Activated naive CD4-positive, alpha-beta T cell (primary cell): ENCODE data around the gene MAP4K2.
"Not testable (repeated sequence)": the region's sequence is repeated elsewhere in the genome, so short reads cannot be mapped to it uniquely, and the experiment has no call there.

Experiments used
- DNase-seq, 4 experiments: peaks; one replicate each; lab custom pipeline; 2025; lab: John Stamatoyannopoulos, UW

Gene MAP4K2

DNA sequence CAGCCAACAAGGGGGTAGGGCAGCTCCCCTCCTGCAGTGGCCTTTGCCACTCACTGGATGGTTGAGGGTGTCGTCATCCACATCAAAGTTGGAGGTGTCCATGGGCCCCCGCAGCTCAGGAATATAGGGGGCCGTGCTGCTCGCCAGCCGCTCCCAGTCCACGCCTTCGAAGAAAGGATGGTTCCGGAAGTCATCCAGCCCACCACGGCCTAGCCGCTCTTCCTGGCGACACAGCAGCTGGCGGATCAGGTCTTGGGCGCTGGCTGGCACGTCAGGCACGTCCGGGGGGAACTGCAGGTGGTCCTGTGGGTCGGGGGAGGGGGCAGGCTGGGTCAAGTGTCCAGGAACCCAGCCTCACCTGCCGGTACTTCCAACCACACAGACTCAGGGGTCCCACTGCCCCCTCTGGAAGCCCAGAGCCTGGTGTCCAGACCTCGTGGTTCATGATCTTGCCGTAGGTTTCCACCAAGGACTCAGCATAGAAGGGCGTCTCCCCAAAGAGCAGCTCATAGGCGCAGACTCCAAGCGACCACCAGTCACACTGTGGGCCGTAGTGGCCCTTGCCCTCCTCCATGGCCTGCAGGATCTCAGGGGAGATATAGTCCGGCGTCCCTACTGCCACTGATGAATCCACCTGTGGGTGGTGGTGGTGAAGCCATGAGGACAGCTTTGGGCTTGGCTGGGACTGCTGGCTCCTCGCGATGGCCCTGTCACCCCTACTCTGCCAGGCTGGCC, 35.8 kb upstream of the MAP4K2 start:
- DNase-seq, result no peak

DNA sequence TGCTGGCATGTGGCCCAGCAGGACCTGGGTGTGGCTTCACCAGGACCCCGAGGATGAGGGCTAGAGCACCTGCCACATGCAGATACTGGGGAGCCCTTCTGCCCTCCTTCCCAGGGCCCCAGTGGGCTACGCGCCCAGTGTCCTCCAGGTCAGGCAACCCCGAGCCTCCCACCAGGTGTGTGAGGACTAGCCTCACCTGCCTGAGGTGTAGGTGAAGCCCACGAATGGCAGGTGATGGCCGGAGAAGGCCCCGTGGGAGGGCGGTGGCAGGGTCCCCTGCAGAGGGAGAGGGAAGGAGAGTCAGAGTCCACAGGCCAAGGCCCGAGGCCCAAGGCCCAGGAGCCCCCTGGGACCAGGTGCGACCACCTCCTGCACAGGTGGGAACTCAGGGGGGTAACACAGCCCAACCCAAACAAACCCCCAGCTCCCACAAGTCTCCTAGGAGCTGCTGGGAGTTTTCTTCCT, 34.9 kb upstream of the MAP4K2 start:
- no peak for DNase-seq

GRCh38 chr11:64836448-64837072, 33.5 kb upstream of the MAP4K2 start:
- no peak for DNase-seq

DNA sequence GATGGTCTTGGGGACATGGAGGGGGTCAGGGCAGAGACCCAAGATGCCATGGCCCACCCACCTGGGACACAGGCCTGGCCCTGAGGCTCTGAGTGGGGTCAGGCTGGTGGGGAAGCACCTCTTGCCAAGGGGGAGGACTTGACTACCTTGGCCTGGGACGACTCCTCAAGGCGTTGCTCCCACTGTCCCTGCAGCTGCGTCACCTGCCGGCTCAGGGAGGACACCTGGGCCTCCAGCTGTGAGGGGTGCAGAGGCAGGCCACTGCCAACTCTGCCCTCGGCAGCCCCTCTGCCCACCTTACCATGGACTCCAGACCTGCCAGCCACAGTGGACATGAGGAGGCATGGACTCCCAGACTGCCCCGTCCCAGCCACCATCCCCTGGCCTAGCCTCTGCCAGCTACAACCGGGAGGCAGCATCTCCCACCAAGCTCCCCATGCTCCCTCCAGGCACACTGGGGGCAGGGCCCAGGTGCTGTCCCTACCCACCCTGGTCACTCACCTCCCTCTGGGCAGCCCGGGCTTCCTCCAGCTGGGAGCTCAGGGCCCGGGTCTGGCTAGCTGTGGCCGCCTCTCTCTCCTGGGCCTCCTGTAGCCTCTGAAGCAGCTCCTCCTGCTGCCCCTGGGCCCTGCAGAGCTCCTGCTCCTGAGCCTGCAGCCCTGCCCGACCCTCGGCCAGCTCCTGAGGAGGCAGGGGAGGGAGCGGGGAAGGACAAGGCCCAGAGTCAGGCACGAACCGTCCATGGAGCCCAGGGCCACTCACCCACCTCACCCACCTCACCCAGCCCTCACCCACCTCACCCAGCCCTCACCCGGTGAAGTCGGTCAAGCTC, 32.8 kb upstream of the MAP4K2 start:
- no peak for DNase-seq

DNA sequence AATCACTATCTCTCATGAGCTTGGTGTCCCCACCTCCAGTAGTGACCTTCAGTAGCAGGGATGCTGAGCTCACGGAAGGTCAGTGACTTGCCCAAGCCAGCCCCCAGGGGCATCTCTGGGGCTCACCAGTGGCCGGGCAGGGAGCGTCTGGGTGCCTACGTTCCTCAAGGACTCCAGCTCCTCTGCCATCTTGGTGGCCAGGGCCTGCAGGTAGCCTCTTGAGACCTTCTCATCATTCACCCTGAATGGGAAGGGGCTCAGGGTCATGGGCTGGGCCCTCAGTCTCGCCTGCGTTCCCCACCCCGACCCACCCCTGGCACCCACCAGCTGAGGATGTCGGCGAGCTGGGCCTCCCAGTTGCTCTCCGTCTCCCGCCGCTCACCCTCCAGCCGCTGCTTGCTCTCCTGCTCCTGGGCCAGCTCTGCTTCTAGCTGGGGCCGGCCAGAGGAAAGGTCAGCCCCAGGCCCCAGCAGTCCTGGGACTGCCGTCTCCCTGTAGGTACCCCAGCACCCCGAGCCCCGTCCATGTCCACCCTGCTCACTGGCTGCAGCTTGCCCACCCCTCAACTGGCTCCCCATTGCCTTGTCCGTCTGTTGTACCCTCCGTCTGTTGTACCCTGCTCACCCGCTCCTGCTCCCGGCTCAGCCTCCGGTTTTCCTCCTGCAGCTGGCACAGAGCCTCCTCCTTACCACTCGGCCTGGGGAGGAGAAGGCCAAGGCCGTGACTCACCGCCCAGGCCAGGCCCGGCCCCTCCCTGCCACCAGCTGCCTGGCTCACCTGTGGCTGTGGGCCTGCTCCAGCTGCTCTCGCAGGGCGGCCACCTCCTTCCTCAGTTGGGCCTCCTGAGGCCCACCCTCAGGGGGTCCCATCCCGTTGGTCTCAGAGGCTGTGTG, 32.0 kb upstream of the MAP4K2 start:
- DNase-seq, result no peak

GRCh38 chr11:64834031-64834722, 31.2 kb upstream of the MAP4K2 start:
- no peak for DNase-seq

DNA sequence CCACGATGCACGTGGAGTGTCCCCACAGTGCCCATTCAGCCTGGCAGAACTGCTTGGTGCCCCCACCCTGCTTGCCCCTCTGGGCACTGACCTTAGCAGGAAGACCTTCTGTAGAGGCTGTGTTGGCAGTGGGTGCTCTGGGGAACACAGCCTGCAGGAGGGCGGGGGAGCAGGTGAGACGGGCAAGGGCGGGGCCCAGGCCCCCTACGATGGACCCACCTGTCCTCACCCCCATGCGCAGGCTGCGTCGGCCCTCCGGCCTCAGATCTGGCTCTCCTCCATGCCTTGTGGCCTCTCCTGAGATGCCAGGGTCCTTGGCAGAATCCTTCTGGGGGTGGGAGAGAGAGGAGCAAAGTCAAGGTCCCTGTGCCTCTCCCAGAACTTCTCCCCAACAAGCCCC, 30.5 kb upstream of the MAP4K2 start:
- DNase-seq, result no peak

GRCh38 chr11:64833198-64833502, 30.1 kb upstream of the MAP4K2 start:
- no peak for DNase-seq

DNA sequence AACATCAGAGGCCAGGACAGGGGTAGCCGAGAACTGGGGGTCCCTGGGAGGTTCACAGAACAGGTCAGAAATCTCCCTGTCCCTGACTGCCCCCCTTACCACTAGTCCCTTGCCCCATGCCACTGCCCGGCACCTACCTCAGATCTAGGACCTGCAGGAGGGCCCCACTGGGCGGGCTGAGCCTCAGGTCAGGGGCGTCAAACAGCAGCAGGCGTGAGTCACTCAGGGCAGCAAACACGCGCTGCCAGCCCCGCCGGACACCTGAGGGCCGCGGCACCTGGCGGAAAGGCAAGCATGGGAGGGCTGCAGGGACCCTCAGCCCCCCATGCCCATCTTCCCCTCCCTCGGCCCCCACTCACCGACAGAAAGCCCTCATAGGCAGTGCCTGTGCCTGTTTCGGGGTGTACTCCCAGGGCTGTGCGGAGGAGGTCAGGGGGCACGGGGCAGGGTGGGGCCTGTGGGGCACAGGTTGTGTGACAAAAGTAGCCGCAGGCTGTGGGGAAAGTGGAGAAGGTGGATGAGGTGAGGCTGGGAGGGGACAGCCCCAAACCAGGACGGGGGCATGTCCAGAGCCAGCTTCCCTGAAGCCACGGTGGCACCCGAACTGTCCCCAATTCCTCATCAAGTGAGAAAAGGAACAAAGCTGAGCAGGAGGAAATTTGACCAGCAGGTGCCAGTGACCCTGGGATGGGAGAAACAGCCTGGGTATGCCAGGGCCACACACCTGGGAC, 29.6 kb upstream of the MAP4K2 start:
- DNase-seq, result no peak

GRCh38 chr11:64831411-64831891, 28.4 kb upstream of the MAP4K2 start:
- no peak for DNase-seq

DNA sequence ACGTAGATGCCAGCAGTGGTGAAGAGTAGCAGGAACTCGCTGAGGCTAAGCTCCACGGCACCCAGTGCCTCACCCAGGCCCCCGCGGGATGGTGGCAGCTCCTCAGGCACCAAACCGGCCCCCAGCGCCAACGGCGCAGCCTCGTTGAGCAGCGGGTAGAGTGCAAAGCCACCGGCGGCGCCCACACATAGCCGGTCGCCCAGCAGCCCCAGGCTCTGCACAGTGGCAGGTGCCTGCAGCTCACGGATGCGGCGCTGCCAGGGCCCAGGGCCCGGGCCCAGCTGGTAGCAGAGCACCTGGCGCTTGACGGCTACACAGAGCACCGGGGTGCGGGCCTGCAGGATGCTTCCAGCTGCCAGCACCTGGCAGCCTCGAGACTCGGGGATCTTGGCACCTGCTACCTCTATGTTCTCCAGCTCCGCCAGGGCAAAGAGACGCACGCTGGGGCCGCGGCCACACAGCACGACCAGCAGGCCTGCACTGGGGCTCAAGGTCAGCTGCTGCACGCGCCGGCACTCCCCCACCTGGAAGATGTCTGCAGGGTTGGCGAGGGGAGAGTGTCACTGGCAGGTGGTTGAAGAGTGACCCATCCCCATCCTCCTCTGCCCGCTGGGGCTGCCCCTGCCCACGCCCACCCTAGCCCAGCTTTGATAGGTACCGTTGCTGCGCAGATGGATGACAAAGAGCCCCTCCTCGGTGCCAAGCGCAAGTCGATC, 26.7 kb upstream of the MAP4K2 start:
- no peak for DNase-seq

DNA sequence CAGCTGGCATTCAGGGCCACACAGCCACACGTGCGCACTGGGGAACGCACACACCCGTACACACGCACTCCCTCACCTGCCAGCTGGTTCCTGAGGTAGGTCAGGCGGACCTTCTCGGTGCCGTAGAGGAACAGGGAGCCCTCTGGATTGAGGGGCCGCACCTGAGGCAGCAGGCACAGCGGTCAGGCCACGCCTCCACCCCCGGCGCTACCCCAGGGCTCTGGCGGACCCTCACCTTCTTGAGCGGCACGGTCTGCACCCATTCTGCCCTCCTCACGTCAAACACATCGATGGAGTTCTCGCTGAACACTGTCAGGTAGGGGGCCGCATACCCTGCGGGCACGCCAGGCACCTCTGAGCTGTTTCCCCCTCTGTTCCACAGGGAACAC, 24.4 kb upstream of the MAP4K2 start:
- no peak for DNase-seq

DNA sequence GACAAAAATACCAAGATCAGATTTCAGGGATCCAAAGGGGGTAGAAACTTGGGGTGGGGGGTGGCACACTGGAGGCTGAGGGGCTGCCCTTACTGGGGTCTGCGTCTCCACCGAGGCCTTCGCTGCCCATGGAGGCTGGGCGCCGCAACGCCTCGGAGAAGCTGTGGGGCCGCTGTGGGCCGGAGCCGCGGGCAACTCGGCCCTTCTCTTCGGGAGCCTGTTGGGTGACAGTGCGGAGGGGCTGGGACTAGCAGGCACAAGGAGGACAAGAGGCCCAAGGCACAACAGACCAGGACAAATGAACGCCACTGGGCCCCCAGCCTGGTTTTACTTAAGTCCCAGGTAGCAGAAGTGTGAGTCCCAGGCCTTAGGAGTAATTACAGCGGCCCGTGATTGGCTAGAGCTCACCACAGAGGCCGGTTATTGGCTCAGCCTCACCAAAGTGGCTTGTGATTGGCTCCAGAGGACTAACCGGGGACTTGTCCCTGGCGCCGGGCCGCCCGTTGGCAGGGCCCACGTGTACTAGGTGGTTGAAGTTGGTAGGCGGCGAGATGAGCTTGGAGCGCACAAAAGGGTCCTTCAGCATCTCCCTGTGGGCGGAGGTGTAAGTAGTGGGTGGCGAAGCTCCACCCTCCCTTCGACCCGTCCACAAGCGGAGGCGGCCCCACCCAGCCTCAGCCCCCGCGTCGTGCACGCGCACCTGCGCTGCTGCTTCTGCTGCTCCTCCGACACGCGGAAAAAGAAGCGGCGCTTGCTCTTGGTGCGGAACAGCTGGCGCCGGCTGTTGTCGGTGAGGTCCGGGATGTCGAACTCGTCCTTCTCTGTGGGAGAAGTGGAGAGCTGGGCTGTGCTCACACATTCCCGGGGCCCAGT, 23.8 kb upstream of the MAP4K2 start:
- DNase-seq, result no peak

DNA sequence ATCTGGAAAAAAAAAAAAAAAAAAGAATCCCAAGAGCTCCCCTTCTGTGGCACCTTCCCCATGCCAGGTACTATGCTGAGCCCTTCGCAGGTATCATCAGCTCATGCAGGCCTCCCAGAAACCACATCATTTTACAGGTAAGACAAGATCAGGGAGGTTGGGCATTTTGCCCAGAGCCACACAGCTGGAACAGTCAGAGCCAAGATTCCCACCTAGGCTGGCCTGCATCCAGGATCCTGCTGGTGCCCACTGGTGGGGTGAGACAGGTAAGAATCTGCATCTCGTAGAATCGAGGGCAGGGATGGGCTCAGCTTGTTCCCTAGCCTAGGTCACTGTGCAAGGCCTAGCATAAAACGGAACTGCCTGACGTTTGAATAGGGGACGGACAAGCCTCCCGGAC, 23.0 kb upstream of the MAP4K2 start:
- DNase-seq, result no peak

DNA sequence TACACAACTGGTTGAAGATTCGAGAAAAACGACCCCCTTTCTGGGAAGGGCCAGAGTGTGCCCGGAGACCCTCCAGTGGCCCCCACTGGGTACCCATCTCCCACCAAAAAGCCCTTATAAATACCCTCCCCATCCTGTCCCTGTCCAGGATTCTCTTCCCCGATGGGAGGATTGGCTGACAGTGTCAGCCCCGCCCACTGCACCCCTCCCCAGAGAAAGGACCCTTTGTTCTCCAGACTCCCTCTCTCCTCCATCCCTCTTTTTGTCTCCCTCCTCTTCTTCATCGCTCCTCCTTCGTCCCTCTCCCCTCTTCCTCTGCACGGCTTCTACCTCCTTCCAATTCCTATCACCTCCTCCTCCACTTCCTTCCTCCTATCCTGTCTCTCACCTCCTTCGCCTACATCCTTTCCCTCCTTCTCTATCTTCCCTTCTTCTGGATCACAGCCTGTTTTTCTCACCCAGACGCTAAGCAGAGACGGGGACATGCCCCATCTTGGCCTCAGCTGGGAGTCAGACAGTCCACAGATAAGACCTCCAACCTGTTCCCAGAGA, 20.6 kb upstream of the MAP4K2 start:
- DNase-seq, result no peak

DNA sequence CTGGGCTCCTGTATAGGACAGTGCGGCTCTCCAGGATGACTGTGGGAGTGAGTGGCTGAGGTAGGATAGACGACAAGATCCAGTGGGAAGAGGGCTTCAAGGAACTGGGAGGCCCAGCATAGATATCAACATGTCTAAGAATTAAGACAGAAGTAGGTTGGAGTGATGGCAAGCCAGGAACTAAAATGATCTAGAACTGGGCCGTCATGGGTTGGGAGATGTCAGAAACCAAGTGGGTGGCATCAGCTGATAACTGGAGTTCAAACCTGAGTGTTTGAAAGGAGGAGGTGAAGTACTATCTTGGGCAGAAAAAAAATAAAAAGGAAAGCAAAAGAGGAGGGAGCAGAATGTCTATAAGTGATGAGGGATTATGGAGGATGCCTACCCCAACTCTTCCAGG, 14.5 kb upstream of the MAP4K2 start:
- no peak for DNase-seq

DNA sequence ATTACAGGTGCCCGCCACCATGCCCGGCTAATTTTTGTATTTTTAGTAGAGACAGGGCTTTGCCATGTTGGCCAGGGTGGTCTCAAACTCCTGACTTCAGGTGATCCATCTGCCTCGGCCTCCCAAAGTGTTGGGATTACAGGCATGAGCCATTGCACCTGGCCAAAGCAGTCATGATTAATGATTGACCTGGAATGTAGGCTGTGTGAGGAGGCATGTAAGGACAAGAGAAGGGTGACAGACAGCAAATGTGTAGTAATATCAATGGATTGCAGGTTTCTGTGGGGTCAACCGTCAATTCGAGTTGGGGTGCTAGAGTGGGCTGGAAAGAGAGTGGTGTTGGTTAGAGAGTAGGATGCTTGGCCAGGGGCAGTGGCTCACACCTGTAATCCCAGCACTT, 12.4 kb upstream of the MAP4K2 start:
- not testable (repeated sequence) for DNase-seq

DNA sequence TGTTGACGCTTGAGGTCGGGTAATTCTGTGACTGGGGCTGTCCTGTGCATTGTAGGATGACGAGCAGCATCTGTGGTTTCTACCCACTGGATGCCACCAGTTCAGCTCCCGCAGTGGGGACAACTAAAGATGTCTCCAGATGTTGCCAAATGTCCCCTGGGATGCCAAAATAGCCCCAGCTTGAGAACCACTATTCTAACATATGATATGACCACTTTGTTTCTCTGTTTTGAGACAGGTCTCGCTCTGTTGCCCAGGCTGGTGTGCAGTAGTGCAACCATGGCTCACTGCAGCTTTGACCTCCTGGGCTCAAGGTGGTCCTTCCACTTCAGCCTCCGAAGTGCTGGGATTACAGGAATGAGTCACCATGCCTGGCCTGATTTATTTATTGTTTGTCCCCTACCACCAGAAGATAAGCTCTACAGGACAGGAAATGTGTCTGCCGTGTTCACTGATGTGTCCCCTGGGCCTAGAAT, 11.7 kb upstream of the MAP4K2 start:
- no peak for DNase-seq

- no peak for DNase-seq
Measured at GRCh38 chr11:64813826-64814225, 10.8 kb upstream of the MAP4K2 start.
